MM.1S (cell line): ENCODE data around the gene SRP54.

Experiments used
- DNase-seq: peaks from one replicate; pipeline ENCODE4 v3.0.0-alpha.2; 2015
- H2AFZ ChIP-seq: fragments of 300-600 bp; sonication (generic); 2 replicates; pipeline ENCODE4 v1.6.0; 2016; ENCODE audit warnings: antibody characterized with exemption, low read length
- H3F3A ChIP-seq: fragments of 300-600 bp; sonication (generic); 2 replicates; pipeline ENCODE4 v1.6.1; 2016; ENCODE audit warnings: mild to moderate bottlenecking, antibody characterized with exemption, low read length, moderate library complexity, mixed read lengths; ENCODE audit not compliant: insufficient read depth
- H3K27ac ChIP-seq: fragments of 300-600 bp; sonication (generic); 2 replicates; pipeline ENCODE4 v1.5.1; 2016; ENCODE audit warnings: mild to moderate bottlenecking, low read length
- H3K27me3 ChIP-seq: fragments of 300-600 bp; sonication (generic); replicated peaks from 2 replicates; pipeline ENCODE4 v1.6.0; 2016; ENCODE audit warnings: low read length; ENCODE audit not compliant: insufficient read depth
- H3K36me3 ChIP-seq: fragments of 300-600 bp; sonication (generic); replicated peaks from 2 replicates; pipeline ENCODE4 v1.6.1; 2016; ENCODE audit warnings: mild to moderate bottlenecking, low read length, mixed read lengths; ENCODE audit not compliant: insufficient read depth
- H3K4me1 ChIP-seq: fragments of 300-600 bp; sonication (generic); 2 replicates; pipeline ENCODE4 v1.6.1; 2016; ENCODE audit warnings: low read length, mixed read lengths
- H3K4me2 ChIP-seq: fragments of 300-600 bp; sonication (generic); 2 replicates; pipeline ENCODE4 v1.6.0; 2016; ENCODE audit warnings: low read depth, low read length
- H3K4me3 ChIP-seq: fragments of 300-600 bp; sonication (generic); 2 replicates; pipeline ENCODE4 v1.5.1; 2016; ENCODE audit warnings: low read length, mixed read lengths
- H3K79me2 ChIP-seq: fragments of 300-600 bp; sonication (generic); 2 replicates; pipeline ENCODE4 v1.6.1; 2016; ENCODE audit warnings: mixed run types, low read length, mixed read lengths
- H3K9ac ChIP-seq: fragments of 300-600 bp; sonication (generic); 2 replicates; pipeline ENCODE4 v1.6.1; 2016; ENCODE audit warnings: low read length, mixed read lengths
- H3K9me2 ChIP-seq: fragments of 300-600 bp; sonication (generic); replicated peaks from 2 replicates; pipeline ENCODE4 v1.6.1; 2016; ENCODE audit warnings: mild to moderate bottlenecking, low read length, mixed read lengths; ENCODE audit not compliant: insufficient read depth
- H3K9me3 ChIP-seq: fragments of 300-600 bp; sonication (generic); replicated peaks from 2 replicates; pipeline ENCODE4 v1.6.1; 2016; ENCODE audit warnings: mild to moderate bottlenecking, low read length, mixed read lengths; ENCODE audit not compliant: insufficient read depth
- H4K20me1 ChIP-seq: fragments of 300-600 bp; sonication (generic); 2 replicates; pipeline ENCODE4 v1.6.1; 2016; ENCODE audit warnings: mild to moderate bottlenecking, low read length, moderate library complexity, mixed read lengths; ENCODE audit not compliant: insufficient read depth
- CTCF ChIP-seq: fragments of 300-600 bp; sonication (generic); IDR thresholded peaks from 2 replicates; pipeline ENCODE4 v1.5.1; 2016; ENCODE audit warnings: antibody characterized with exemption, low read length, mixed read lengths
- EZH2 ChIP-seq: fragments of 300-600 bp; sonication (generic); optimal IDR thresholded peaks from 2 replicates; pipeline ENCODE3; 2017; ENCODE audit warnings: low read depth, mild to moderate bottlenecking, antibody characterized with exemption, low read length, mixed read lengths
- EZH2phosphoT487 ChIP-seq: fragments of 300-600 bp; sonication (generic); IDR thresholded peaks from 2 replicates; pipeline ENCODE4 v1.6.1; 2018; ENCODE audit warnings: antibody characterized with exemption, low read length

The SRP54 gene

GRCh38 chr14:35016568-35016967, 33.8 kb downstream of the SRP54 start:
- Histone ChIP-seq H3K4me1 (no peaks in the 10 kb centered on the region), H3K36me3 (no peaks in the 10 kb centered on the region), H3K9ac (no peak overlapping the region), H3F3A (no peaks in the 10 kb centered on the region), H3K27me3 (no peaks in the 10 kb centered on the region), H3K9me2 (no peaks in the 10 kb centered on the region), H3K4me2 (no peak overlapping the region), H4K20me1 (no peaks in the 10 kb centered on the region), H3K9me3 (no peaks in the 10 kb centered on the region), H3K79me2 (no peaks in the 10 kb centered on the region), H3K27ac (no peak overlapping the region), H3K4me3 (no peak overlapping the region), H2AFZ (no peak overlapping the region)
- no peak for DNase-seq
- TF ChIP-seq CTCF = no peak
- no peak for TF ChIP-seq EZH2phosphoT487
- TF ChIP-seq EZH2 = no peak

- Histone ChIP-seq H2AFZ (no peak overlapping the region), H4K20me1 (no peaks in the 10 kb centered on the region), H3K27ac (no peak overlapping the region), H3K4me2 (no peak overlapping the region), H3K79me2 (no peaks in the 10 kb centered on the region), H3K9me2 (no peaks in the 10 kb centered on the region), H3K9ac (no peak overlapping the region), H3K9me3 (no peaks in the 10 kb centered on the region), H3K4me1 (no peaks in the 10 kb centered on the region), H3K4me3 (no peak overlapping the region), H3K36me3 (no peaks in the 10 kb centered on the region), H3K27me3 (no peaks in the 10 kb centered on the region), H3F3A (no peaks in the 10 kb centered on the region)
- TF ChIP-seq EZH2phosphoT487 = no peak
- no peak for TF ChIP-seq CTCF
- TF ChIP-seq EZH2 = no peak
- no peak for DNase-seq
Observed at GRCh38 chr14:35020713-35021112, 37.9 kb downstream of the SRP54 start.

- no peak for TF ChIP-seq EZH2
- TF ChIP-seq EZH2phosphoT487 = no peak
- H3K79me2 ChIP-seq = no peaks in the 10 kb centered on the region
- no peaks in the 10 kb centered on the region for H4K20me1 ChIP-seq
- no peak overlapping the region for H3K27ac ChIP-seq
- no peaks in the 10 kb centered on the region for H3F3A ChIP-seq
- H3K9me2 ChIP-seq = no peaks in the 10 kb centered on the region
- no peak overlapping the region for H2AFZ ChIP-seq
- H3K4me1 ChIP-seq = no peaks in the 10 kb centered on the region
- no peaks in the 10 kb centered on the region for H3K9me3 ChIP-seq
- no peak for DNase-seq
- H3K36me3 ChIP-seq = no peaks in the 10 kb centered on the region
- H3K27me3 ChIP-seq = no peaks in the 10 kb centered on the region
- H3K4me3 ChIP-seq = no peak overlapping the region
- no peak overlapping the region for H3K9ac ChIP-seq
- H3K4me2 ChIP-seq = no peak overlapping the region
Observed at GRCh38 chr14:35028435-35028834, 45.6 kb downstream of the SRP54 start.

- no peaks in the 10 kb centered on the region for H3K27me3 ChIP-seq
- H3K36me3 ChIP-seq = no peaks in the 10 kb centered on the region
- no peaks in the 10 kb centered on the region for H3K9me2 ChIP-seq
- H3K4me1 ChIP-seq = no peaks in the 10 kb centered on the region
- H3K9ac ChIP-seq = no peak overlapping the region
- H3K79me2 ChIP-seq = no peaks in the 10 kb centered on the region
- H3K9me3 ChIP-seq = no peaks in the 10 kb centered on the region
- TF ChIP-seq EZH2phosphoT487 (no peak), CTCF (no peak), EZH2 (no peak)
- no peaks in the 10 kb centered on the region for H4K20me1 ChIP-seq
- DNase-seq = no peak
- H3F3A ChIP-seq = no peaks in the 10 kb centered on the region
- H2AFZ ChIP-seq = no peak overlapping the region
- H3K27ac ChIP-seq = no peak overlapping the region
- H3K4me2 ChIP-seq = no peak overlapping the region
- no peak overlapping the region for H3K4me3 ChIP-seq
Observed at GRCh38 chr14:35032562-35032961, 49.8 kb downstream of the SRP54 start.
